ENCODE data around the gene ARHGAP18.

GRCh38 chr6:129635396-129636130, 74.4 kb downstream of the ARHGAP18 start:
- no peak for TF ChIP-seq TEAD4 (IDR thresholded peaks at IDR 0.05)
- TF ChIP-seq RAD21 (IDR thresholded peaks at IDR 0.05; ENCODE audit: low read depth), result no peak
- no peak for TF ChIP-seq CEBPB (IDR thresholded peaks at IDR 0.05)
- no peak for TF ChIP-seq CREB1 (IDR thresholded peaks at IDR 0.05; ENCODE audit: low read depth)
